Midbrain (tissue), 1 donor: ENCODE data around the gene RCBTB1.

Experiments used
- DNase-seq: peaks from one replicate; lab custom pipeline; 2025; lab: John Stamatoyannopoulos, UW

Gene RCBTB1

GRCh38 chr13:49559006-49559405 is 26.4 kb downstream of the RCBTB1 start:
- DNase-seq: no peak

GRCh38 chr13:49554387-49554786 is 31.0 kb downstream of the RCBTB1 start:
- no peak for DNase-seq

GRCh38 chr13:49553888-49554287 is 31.5 kb downstream of the RCBTB1 start:
- no peak for DNase-seq

- no peak for DNase-seq
Observed at GRCh38 chr13:49550942-49551644, 34.3 kb downstream of the RCBTB1 start.

GRCh38 chr13:49549289-49549688 is 36.1 kb downstream of the RCBTB1 start:
- no peak for DNase-seq

- no peak for DNase-seq
Observed at GRCh38 chr13:49546561-49546960, 38.8 kb downstream of the RCBTB1 start.

GRCh38 chr13:49545661-49546060 is 39.7 kb downstream of the RCBTB1 start:
- no peak for DNase-seq

GRCh38 chr13:49543656-49544055 is 41.7 kb downstream of the RCBTB1 start:
- DNase-seq: no peak

GRCh38 chr13:49540552-49540951 is 44.8 kb downstream of the RCBTB1 start:
- no peak for DNase-seq

GRCh38 chr13:49539746-49540145 is 45.6 kb downstream of the RCBTB1 start:
- DNase-seq: no peak

GRCh38 chr13:49539313-49539712 is 46.0 kb downstream of the RCBTB1 start:
- no peak for DNase-seq

- DNase-seq: no peak
Observed at GRCh38 chr13:49538404-49538803, 47.0 kb downstream of the RCBTB1 start.

- DNase-seq: no peak
Observed at GRCh38 chr13:49536144-49536873, 49.0 kb downstream of the RCBTB1 start.

GRCh38 chr13:49533591-49534269 is 51.6 kb downstream of the RCBTB1 start:
- DNase-seq: peak; percentile 22

GRCh38 chr13:49533011-49533410 is 52.3 kb downstream of the RCBTB1 start:
- DNase-seq: no peak

- DNase-seq: no peak
Observed at GRCh38 chr13:49532593-49532992, 52.8 kb downstream of the RCBTB1 start.

GRCh38 chr13:49530457-49530856 is 54.9 kb downstream of the RCBTB1 start:
- peak; percentile 12 for DNase-seq

GRCh38 chr13:49528161-49528560 is 57.2 kb downstream of the RCBTB1 start:
- no peak for DNase-seq

- DNase-seq: peak; percentile 48
Observed at GRCh38 chr13:49527123-49527522, 58.2 kb downstream of the RCBTB1 start.

GRCh38 chr13:49524740-49525501 is 60.4 kb downstream of the RCBTB1 start:
- DNase-seq: no peak

GRCh38 chr13:49521224-49521623 is 64.1 kb downstream of the RCBTB1 start:
- no peak for DNase-seq

GRCh38 chr13:49517461-49517860 is 67.9 kb downstream of the RCBTB1 start:
- DNase-seq: peak; percentile 59
